ENCODE results near the gene ADAMTSL3.

Gene ADAMTSL3

GRCh38 chr15:83655237-83655616 lies 1.3 kb downstream of the ADAMTSL3 start:
- no peak for DNase-seq

- no peak for DNase-seq
Observed at GRCh38 chr15:83656192-83656591, 2.3 kb downstream of the ADAMTSL3 start.

GRCh38 chr15:83656943-83657528 lies 3.1 kb downstream of the ADAMTSL3 start:
- no peak for DNase-seq

DNA sequence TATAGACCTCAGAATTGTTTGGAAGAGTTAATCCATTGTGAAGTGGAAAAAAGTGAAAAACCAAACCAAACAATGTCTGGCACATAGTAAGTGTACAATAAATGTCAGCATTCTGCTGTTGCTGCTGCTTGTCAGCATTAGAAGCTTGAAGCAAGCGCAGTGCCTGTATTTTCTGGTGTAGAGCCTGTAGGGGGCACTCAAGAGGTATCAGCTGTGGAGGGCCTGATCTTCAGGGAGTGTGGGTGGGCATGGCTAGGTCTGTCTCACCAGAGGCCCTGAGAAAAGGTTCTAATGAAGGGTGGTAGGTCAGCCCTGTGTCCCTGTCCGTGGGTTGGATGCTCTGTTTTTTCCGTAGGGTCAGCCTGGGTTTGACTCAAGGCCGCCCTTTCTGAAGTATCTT lies 3.6 kb downstream of the ADAMTSL3 start:
- no peak for DNase-seq

DNA sequence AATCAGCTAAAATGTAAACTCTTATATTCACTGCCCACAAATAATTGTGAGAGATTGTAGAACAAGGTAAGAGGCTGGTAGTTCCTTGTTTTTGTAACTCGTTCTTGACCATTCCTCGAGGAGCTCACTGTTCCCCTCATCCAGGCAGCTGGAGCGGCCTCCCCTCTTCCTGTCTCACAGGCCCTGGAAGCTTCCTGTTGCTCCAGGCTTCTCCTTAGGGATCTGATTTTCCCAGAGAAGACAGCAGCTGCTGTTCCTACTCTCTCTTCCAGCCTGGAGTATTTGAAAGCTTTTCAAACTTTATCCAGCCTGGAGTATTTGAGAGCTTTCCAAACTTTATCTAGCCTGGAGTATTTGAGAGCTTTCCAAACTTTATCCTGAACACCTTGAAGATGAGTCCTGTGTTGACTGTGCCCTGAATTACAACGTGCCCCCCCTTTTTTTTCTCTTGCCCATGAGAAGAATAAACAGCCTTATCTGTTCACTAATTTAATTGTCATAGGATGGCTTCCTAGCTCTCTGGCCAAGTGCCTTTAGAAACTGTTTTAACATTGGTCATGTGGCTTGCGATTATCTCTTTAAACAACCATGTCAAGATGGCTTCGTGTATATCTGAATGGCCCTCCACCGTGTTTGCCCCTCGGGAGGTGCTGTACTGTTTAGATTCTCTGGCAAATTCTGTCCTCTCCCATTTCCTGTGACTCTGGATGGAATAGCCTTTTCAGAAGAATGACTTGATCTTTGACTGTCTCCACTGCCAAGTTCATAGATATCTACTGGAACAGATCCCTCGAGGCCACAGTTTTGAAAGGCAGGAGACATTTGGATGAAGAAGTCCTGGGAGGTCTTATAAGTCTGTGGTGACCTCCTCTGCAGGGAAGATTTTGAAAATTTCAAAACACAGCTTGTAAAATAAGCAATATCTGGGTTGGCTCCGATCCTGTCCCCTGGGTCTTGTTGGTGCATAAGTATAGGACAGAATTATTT lies 4.8 kb downstream of the ADAMTSL3 start:
- DNase-seq, result no peak

- DNase-seq, result no peak
Observed at GRCh38 chr15:83659417-83659812, 5.5 kb downstream of the ADAMTSL3 start.

DNA sequence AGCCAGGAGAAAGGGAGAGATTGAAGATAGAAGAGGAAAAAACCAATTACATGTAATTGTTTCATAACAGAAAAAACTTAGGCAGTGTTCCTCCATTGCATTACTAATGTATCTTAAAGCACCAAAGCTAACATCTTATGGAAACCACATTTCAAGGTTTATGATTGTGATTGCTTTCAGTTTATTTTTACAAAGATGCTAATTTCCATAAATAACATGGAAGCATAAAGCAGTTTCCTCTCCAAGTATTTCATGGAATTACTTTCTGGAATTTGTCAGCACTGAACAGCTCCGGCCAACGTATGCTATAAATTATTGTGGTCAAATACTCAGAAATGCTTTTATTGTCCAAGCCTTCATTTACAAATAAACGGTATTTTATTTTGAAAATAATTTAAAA lies 11.6 kb downstream of the ADAMTSL3 start:
- no peak for DNase-seq

DNA sequence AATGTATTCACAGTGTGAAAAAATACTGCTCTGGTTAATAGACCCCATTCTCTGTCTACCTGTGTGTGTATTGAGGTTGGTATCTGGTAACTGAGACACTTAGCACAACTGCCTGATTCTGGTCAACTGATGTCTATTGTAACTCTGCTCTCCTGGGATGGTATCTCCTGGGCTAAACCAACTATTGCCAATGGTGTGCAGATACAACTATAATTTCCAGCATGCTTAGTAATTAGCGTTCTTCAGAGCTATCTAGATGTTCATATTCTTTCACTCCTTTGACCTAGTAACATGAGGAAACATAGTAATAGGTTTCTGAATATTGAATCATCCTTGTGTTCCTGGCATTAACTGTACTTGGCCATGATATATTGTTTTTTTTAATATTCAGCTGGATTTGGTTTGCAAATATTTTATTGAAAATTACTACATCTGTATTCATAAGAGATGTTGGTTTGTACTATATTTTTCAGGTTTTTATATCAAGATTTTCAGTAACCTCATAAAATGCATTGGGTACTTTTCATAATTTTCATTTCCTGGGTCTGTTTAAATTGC lies 16.8 kb downstream of the ADAMTSL3 start:
- no peak for DNase-seq

DNA sequence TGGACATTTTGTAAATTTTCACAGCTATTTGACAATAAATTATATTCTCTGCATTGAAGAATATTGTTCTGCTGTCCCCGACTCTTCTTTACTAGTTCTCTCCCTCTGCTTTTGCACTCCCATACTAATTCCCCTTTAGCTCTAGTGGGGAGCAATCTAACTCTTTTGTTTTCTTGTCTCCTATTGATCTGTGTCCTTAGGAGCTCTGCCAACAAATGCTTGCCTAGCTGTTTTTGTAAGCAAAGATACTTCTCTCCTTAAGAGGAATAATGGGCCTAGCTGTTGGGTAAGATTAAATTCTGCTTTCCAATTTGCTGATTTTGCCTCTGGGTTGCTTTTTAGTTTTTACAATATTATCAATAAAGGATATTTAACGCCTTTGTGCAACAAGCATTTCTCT lies 17.7 kb downstream of the ADAMTSL3 start:
- no peak for DNase-seq

GRCh38 chr15:83673385-83673784 lies 19.5 kb downstream of the ADAMTSL3 start:
- DNase-seq, result no peak

DNA sequence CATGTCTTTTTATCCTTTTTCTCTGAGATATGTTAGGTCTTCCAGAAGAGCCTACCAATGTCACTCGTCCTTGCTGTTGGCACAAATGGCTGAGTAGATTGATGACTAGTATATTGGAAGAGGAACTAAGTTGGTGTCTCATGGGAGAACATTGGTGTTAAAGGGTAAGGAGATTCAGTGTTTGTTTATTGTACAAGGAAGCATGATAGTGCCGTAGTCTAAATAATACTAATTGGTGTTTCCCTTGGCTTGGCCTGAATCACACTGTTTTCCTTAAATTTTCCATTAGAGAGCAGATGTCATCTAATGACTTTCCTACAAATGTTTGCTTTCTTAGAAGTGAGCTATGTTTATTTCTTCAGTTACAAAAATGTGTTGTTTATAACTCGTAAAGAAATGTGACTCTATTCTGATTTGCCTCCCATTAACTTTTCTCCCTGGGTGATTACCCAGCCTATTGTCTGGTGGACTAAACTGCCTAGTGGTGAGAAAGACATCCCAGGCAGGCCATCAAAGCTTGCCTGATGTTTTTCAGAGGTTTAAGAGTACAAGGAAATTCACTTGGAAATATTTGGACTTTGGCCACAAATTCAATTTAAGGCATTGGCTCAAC lies 28.7 kb downstream of the ADAMTSL3 start:
- DNase-seq, result no peak

- no peak for DNase-seq
Observed at GRCh38 chr15:83685916-83686332, 32.0 kb downstream of the ADAMTSL3 start.

DNA sequence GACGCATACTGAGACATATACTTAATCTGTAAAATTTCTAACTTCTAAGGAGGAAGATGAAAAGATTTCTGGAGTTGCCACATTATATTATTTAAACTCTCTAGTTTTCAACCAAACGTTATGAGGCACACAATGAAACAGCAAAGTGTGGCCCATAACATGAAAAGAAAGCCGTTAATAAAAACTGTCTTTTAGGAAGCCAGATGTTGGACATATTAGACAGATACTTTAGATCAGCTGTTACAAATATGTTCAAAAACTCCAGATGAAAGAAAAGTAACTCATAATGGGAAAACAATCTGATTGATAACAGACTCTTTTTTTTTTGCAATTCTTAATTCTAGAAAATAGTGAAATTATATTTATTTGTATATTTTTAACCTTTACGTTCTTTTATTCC lies 34.3 kb downstream of the ADAMTSL3 start:
- no peak for DNase-seq

- DNase-seq, result no peak
Observed at GRCh38 chr15:83690676-83691075, 36.8 kb downstream of the ADAMTSL3 start.

GRCh38 chr15:83692746-83693581 lies 39.0 kb downstream of the ADAMTSL3 start:
- DNase-seq, result no peak

GRCh38 chr15:83694015-83694414 lies 40.1 kb downstream of the ADAMTSL3 start:
- no peak for DNase-seq

DNA sequence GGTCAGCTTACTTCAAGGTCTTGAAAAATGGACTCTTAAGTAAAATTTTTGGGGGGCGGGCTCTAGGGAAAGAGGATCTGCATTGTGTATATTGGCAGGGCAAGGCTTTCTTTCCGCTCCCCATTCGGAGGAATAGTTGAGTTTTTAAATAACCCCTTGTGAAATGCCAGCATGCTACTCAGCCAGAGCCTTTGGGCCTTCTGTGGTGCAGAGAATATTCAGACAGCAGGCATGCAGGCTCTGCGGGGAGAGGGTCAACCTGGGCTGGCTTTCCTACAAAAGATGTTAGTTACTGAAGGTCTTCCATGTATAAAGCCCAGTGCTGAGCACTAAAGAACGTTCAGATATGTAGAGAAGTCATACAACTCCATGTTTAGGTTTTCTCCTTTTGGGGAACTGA lies 40.6 kb downstream of the ADAMTSL3 start:
- no peak for DNase-seq

DNA sequence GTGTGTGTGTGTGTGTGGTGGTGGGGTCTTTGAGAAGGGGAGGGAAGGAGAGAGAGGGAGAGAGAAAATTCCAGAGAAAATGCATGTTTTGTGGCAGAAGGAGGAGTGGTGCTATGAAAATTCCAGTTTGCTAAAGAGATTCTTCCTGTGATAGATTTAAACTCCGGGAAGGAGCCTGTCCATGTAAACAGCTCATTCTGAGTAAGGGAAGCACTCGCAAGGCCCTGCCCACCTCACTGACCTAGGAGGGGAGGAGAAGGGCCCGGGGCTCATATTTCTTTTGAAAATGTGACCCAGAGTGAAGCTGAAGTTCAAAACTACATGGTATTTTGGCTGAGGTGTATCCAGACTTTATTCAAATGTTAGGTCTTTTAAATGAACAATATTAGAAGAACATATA lies 41.3 kb downstream of the ADAMTSL3 start:
- DNase-seq, result no peak

GRCh38 chr15:83695901-83696425 lies 42.0 kb downstream of the ADAMTSL3 start:
- DNase-seq, result no peak

GRCh38 chr15:83697716-83698115 lies 43.8 kb downstream of the ADAMTSL3 start:
- no peak for DNase-seq

GRCh38 chr15:83698294-83698693 lies 44.4 kb downstream of the ADAMTSL3 start:
- no peak for DNase-seq

DNA sequence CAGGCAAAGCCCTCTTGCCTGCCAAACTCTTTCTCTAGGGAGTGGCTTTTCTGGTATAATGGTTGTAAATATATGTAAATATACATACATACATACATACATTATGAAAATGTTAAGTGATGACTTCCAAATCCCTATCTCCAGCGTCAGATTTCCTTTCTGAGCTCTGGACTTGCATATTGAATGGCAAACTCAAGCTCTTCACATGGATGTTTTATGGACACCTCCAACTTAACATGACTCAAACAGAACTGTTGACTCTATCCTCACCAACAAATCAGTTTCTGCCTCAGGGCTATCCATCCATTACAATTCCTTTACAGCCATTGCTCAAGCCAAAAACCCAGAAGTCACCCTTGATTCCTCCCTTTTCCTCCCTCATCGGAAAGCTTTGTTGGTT lies 45.1 kb downstream of the ADAMTSL3 start:
- no peak for DNase-seq
